Hindlimb muscle (tissue), 1 donor: Measurements from ENCODE around the gene SH3D19. TPM values are rescaled to one million over a fixed set of nuclear protein-coding genes. Genes with fewer than 3 reads are reported as not detected.
"Not testable (repeated sequence)": the region's sequence is repeated elsewhere in the genome, so short reads cannot be mapped to it uniquely, and the experiment has no call there.

Experiments
- DNase-seq: peaks from one replicate; pipeline ENCODE4 v3.0.0-alpha.2; 2013
- polyA plus RNA-seq: library from polyadenylated mRNA; unstranded; fragments of 120-200 nt; gene quantifications from one replicate; pipeline ENCODE4 v1.2.1, GENCODE V29; 2013; ENCODE audit not compliant: insufficient read length

SH3D19 gene
- 26.1 TPM for polyA plus RNA-seq

GRCh38 chr4:151325111-151325948, at the start of gene SH3D19:
Gene SH3D19 (minus strand): TSS chr4:151325605. CDS start chr4:151325352, 253 bp downstream.
- peak; percentile 84 for DNase-seq

- peak; percentile 75 for DNase-seq
These were observed 37.2 kb upstream of the SH3D19 start for GRCh38 chr4:151362404-151363164.

GRCh38 chr4:151361966-151362365, 36.6 kb upstream of the SH3D19 start:
- no peak for DNase-seq

- no peak for DNase-seq
These were observed 35.7 kb upstream of the SH3D19 start for GRCh38 chr4:151361126-151361525.

- no peak for DNase-seq
These were observed 34.2 kb upstream of the SH3D19 start for GRCh38 chr4:151359576-151359975.

- no peak for DNase-seq
These were observed 32.9 kb upstream of the SH3D19 start for GRCh38 chr4:151358266-151358665.

GRCh38 chr4:151356510-151356909, 31.1 kb upstream of the SH3D19 start:
- no peak for DNase-seq

GRCh38 chr4:151355155-151355554, 29.8 kb upstream of the SH3D19 start:
- DNase-seq = no peak

GRCh38 chr4:151347490-151348235, 22.3 kb upstream of the SH3D19 start:
- DNase-seq = no peak

- no peak for DNase-seq
These were observed 19.5 kb upstream of the SH3D19 start for GRCh38 chr4:151344948-151345347.

GRCh38 chr4:151340751-151341385, 15.5 kb upstream of the SH3D19 start:
- DNase-seq = no peak

GRCh38 chr4:151339467-151339866, 14.1 kb upstream of the SH3D19 start:
- DNase-seq = no peak

- no peak for DNase-seq
These were observed 6.1 kb upstream of the SH3D19 start for GRCh38 chr4:151331276-151332042.

- DNase-seq = no peak
These were observed 4.0 kb upstream of the SH3D19 start for GRCh38 chr4:151329217-151330007.

- no peak for DNase-seq
These were observed 493 bp upstream of the SH3D19 start for GRCh38 chr4:151325949-151326246.

GRCh38 chr4:151324752-151325110, 674 bp downstream of the SH3D19 start:
- DNase-seq = no peak

GRCh38 chr4:151324124-151324751, 1.2 kb downstream of the SH3D19 start:
- peak; percentile 13 for DNase-seq

GRCh38 chr4:151323667-151324066, 1.7 kb downstream of the SH3D19 start:
- DNase-seq = no peak

- DNase-seq = no peak
These were observed 2.8 kb downstream of the SH3D19 start for GRCh38 chr4:151322570-151322969.

- DNase-seq = not testable (repeated sequence)
These were observed 3.2 kb downstream of the SH3D19 start for GRCh38 chr4:151322161-151322560.

- DNase-seq = no peak
These were observed 3.8 kb downstream of the SH3D19 start for GRCh38 chr4:151321586-151321985.
